GM12878 (cell line): Measurements from ENCODE around the gene CYP2A6. TPM values are rescaled to one million over a fixed set of nuclear protein-coding genes. Genes with fewer than 3 reads are reported as not detected.

Experiments used
- ATAC-seq: fragments of 200-7000 bp; cut with Tn5 transposase; 3 replicates; pipeline ENCODE4 v1.9.1; 2020; ENCODE audit warnings: mild to moderate bottlenecking, moderate library complexity
- BruUV-seq: library from RNA; stranded (reverse); fragments of 400-500 nt; replicated peaks from 2 replicates; lab custom pipeline; 2021; lab: Mats Ljungman, UMichigan
- CTCF ChIA-PET: fragments of 300-600 bp; sonication (Branson Sonifier 250); formaldehyde crosslinking; extraction: SDS; loops from one replicate; lab custom pipeline; 2021; ENCODE audit warnings: inconsistent platforms; lab: Yijun Ruan, JAX
- POLR2A ChIA-PET: fragments of 350-600 bp; formaldehyde crosslinking; extraction: SDS; loops from one replicate; lab custom pipeline; 2021; ENCODE audit warnings: inconsistent platforms; lab: Charles Lee
- RAD21 ChIA-PET: fragments of 300-600 bp; sonication (Branson Sonifier 250); formaldehyde crosslinking; loops from one replicate; lab custom pipeline; 2023; ENCODE audit warnings: antibody characterized with exemption; ENCODE audit not compliant: unreplicated experiment; lab: Charles Lee
- SMC1A ChIA-PET: fragments of 300-600 bp; sonication (Branson Sonifier 250); formaldehyde crosslinking; loops from one replicate; lab custom pipeline; 2023; ENCODE audit not compliant: unreplicated experiment, uncharacterized antibody; lab: Charles Lee
- DNase-seq: peaks from one replicate; pipeline ENCODE4 v3.0.0-alpha.2; 2011; ENCODE audit warnings: low read depth, low spot score
- FAIRE-seq: peaks from 3 replicates; lab custom pipeline; 2011; peaks lifted over from hg19 to GRCh38; lab: Jason Lieb, UNC
- H2AFZ ChIP-seq: 2 replicates; pipeline ENCODE4 v1.6.0; 2011; ENCODE audit warnings: low read depth, low read length, control low read depth; ENCODE audit not compliant: control insufficient read depth
- H3K27ac ChIP-seq: 2 replicates; pipeline ENCODE4 v1.5.1; 2011; ENCODE audit warnings: control low read depth; ENCODE audit not compliant: control insufficient read depth, insufficient read depth
- H3K27me3 ChIP-seq, 2 experiments: replicated peaks in 1 of 2; 2 replicates each; pipeline versions ENCODE4 v1.6.0 to v1.6.1; 2011; ENCODE audit warnings: low read length in 1 of 2; ENCODE audit not compliant: control insufficient read depth in 2 of 2, insufficient read depth in 2 of 2
- H3K36me3 ChIP-seq, 2 experiments: 2 replicates each; pipeline ENCODE4 v1.5.1; 2011; ENCODE audit warnings: low read length in 1 of 2; ENCODE audit not compliant: control insufficient read depth in 2 of 2, insufficient read depth in 2 of 2
- H3K4me1 ChIP-seq: 2 replicates; pipeline ENCODE4 v1.6.1; 2011; ENCODE audit warnings: mild to moderate bottlenecking, low read length, moderate library complexity, mixed read lengths; ENCODE audit not compliant: control insufficient read depth, insufficient read depth
- H3K4me2 ChIP-seq: 2 replicates; pipeline ENCODE4 v1.6.0; 2011; ENCODE audit warnings: control low read depth; ENCODE audit not compliant: control insufficient read depth, insufficient read depth
- H3K4me3 ChIP-seq: fragments of 200-600 bp; sonication (generic); 2 replicates; pipeline ENCODE4 v1.5.1; 2016
- H3K79me2 ChIP-seq: 2 replicates; pipeline ENCODE4 v1.6.0; 2011; ENCODE audit warnings: low read length; ENCODE audit not compliant: control insufficient read depth, insufficient read depth
- H3K9ac ChIP-seq: 2 replicates; pipeline ENCODE4 v1.8.0; 2011; ENCODE audit warnings: low read length, control low read depth, mixed read lengths; ENCODE audit not compliant: control insufficient read depth, insufficient read depth
- H3K9me3 ChIP-seq: replicated peaks from 3 replicates; pipeline ENCODE4 v1.5.1; 2011; ENCODE audit warnings: mild to moderate bottlenecking, low read length; ENCODE audit not compliant: control insufficient read depth, insufficient read depth
- H4K20me1 ChIP-seq: 2 replicates; pipeline ENCODE4 v1.6.0; 2011; ENCODE audit not compliant: control insufficient read depth, insufficient read depth
- HDGF ChIP-seq: fragments of 450-650 bp; IDR thresholded peaks from 2 replicates; pipeline ENCODE4 v1.6.1; 2016; ENCODE audit warnings: antibody characterized with exemption
- IKZF1 ChIP-seq: fragments of 450-650 bp; conservative IDR thresholded peaks from 2 replicates; pipeline ENCODE4 v1.6.1; 2017; ENCODE audit warnings: antibody characterized with exemption, mild to moderate bottlenecking
- LARP7 ChIP-seq: fragments of 450-650 bp; IDR thresholded peaks from 2 replicates; pipeline ENCODE4 v1.6.1; 2017; ENCODE audit warnings: mild to moderate bottlenecking
- MYC ChIP-seq: IDR thresholded peaks from 2 replicates; pipeline ENCODE4 v1.6.1; 2011; ENCODE audit warnings: mild to moderate bottlenecking, low read length, moderate library complexity, inconsistent platforms; ENCODE audit not compliant: insufficient read depth, insufficient replicate concordance, insufficient read length, severe bottlenecking
- NRF1 ChIP-seq: conservative IDR thresholded peaks from 2 replicates; pipeline ENCODE4 v1.6.1; 2011; ENCODE audit warnings: mild to moderate bottlenecking, low read depth, low read length, improper control_type of control experiment
- POLR2A ChIP-seq: IDR thresholded peaks from 2 replicates; pipeline ENCODE4 v1.6.1; 2011; ENCODE audit warnings: low read depth, mild to moderate bottlenecking, low read length
- RUNX3 ChIP-seq: IDR thresholded peaks from 2 replicates; pipeline ENCODE4 v1.6.1; 2012; ENCODE audit warnings: low read length, inconsistent platforms
- SPI1 ChIP-seq: IDR thresholded peaks from 2 replicates; pipeline ENCODE4 v1.6.1; 2011; ENCODE audit warnings: low read depth, mild to moderate bottlenecking, low read length, moderate library complexity, borderline replicate concordance; ENCODE audit not compliant: insufficient read depth
- ZNF274 ChIP-seq: IDR thresholded peaks from one replicate; pipeline ENCODE4 v1.8.0; 2011; ENCODE audit not compliant: insufficient read length, insufficient read depth
- WGBS: methylation state at CpG from one replicate; pipeline ENCODE4 v1.1.6; 2016; ENCODE audit warnings: low lambda C conversion rate; ENCODE audit not compliant: insufficient replicate concordance, insufficient coverage; ENCODE audit errors: missing lambda C conversion rate; 5-methylcytosine and 5-hydroxymethylcytosine counted together
- in situ Hi-C: fragments of 300-500 bp; cut with MboI; formaldehyde crosslinking; loops from 9 replicates; pipeline ENCODE4 v1.14.3; 2018; ENCODE audit warnings: mixed read lengths
- intact Hi-C: fragments of 100-400 bp; cut with micrococcal nuclease; formaldehyde crosslinking; loops from one replicate; pipeline ENCODE4 v1.14.2; 2022; ENCODE audit not compliant: unreplicated experiment
- polyA plus RNA-seq, 11 experiments: library from polyadenylated mRNA; depleted of rRNA in 4 of 11; unstranded in 6 of 11; stranded (reverse) in 5 of 11; fragments of >200 nt; fragmentation: Nextera tagmentation in 4 of 11; fragmentation: Illumina TruSeq in 1 of 11; extraction: Ambion mirVana in 4 of 11; extraction: Trizol in 1 of 11; gene quantifications; 1 replicate in 1 of 11; 2 replicates in 10 of 11; pipeline versions ENCODE4 v1.2.1 to v1.2.3, GENCODE V29; 2011 to 2016; ENCODE audit warnings: inconsistent platforms in 2 of 11, missing spikeins in 2 of 11, low read depth in 1 of 11
- total RNA-seq, 4 experiments: library from RNA; depleted of rRNA in 3 of 4; stranded (reverse); fragments of >200 nt in 3 of 4; fragmentation: Illumina TruSeq in 1 of 4; extraction: Trizol in 1 of 4; gene quantifications; 2 replicates each; pipeline versions ENCODE4 v1.2.1 to v1.2.3, GENCODE V29; 2013 to 2021
- TF ChIP-seq, protein P1 (sequence below), 3 experiments: IDR thresholded peaks in 2 of 3; conservative IDR thresholded peaks in 1 of 3; 2 replicates each; pipeline ENCODE4 v1.5.1; 2011; ENCODE audit warnings: low read depth in 3 of 3, low read length in 3 of 3, mild to moderate bottlenecking in 3 of 3, control low read depth in 2 of 3, moderate library complexity in 2 of 3, inconsistent platforms in 1 of 3, mixed read lengths in 1 of 3; ENCODE audit not compliant: control insufficient read depth in 2 of 3, insufficient read depth in 1 of 3; ENCODE audit errors: extremely low read depth in 1 of 3
- TF ChIP-seq, protein P2 (sequence below): IDR thresholded peaks from 2 replicates; pipeline ENCODE4 v1.6.1; 2012; ENCODE audit warnings: low read depth, low read length, improper control_type of control experiment
- TF ChIP-seq, protein P3 (sequence below): fragments of 450-650 bp; IDR thresholded peaks from 2 replicates; pipeline ENCODE4 v1.6.1; 2018; ENCODE audit warnings: borderline replicate concordance, mild to moderate bottlenecking; ENCODE audit not compliant: partially characterized antibody
- TF ChIP-seq, protein P4 (sequence below): fragments of 450-650 bp; IDR thresholded peaks from 2 replicates; pipeline ENCODE4 v1.6.1; 2017; ENCODE audit warnings: mild to moderate bottlenecking, moderate library complexity

Gene CYP2A6
- total and polyA plus RNA-seq, 10 of the 15 experiments (the other 5 are each of a cell fraction or from before 2014, with no cell fraction given), result 0.97 TPM; not detected in 9

DNA sequence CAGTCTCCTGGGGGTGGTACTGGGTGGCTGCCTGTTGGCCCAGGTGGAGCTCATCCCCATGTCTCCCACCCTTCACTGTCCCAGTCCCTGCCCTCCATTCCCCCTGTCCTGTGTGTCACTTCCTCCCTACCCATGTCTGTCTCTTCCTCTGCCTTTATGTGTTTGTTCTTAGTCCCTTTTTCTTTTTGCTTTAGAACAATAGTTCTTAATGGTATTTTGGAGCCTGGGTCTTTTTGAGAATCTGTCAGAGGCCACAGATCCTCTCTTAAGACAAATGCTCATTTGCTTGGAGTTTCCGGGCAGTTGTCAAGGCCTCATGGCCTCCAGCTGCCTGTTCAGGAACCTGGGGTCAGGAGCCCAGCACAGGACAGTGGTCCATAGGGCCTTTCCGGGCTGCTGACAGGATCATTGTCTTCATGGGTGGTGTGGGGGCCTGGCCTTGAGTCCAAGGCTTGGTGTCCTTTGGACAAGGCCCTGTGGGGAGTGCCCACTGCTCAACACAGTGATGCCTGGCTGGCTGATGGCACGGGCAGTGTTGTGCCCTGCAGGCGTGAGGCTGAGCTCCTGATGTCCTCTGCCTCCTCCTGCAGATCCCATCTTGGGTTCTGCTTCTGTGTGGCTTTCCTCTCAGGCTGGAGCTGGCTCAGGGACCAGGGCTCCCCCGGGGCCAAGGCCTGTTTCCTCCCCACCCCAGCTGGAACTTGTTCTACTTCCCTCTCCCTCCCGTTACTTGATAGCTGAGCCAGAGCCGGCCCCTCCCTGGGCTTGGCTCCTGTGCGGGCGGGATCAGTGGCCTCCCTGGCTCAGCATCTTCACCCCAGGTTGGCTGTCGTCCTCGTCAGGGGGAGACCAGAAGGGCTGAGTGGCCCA, 47.7 kb downstream of the CYP2A6 start:
- Histone ChIP-seq H3K9ac (peak overlapping the region; percentile 67), H2AFZ (no peak overlapping the region), H3K36me3 (peaks cover 11 to 17% of the 10 kb centered on the region in 2 experiments; a peak in 3 of 4 replicates), H3K79me2 (peaks cover 64% of the 10 kb centered on the region), H3K4me1 (peaks cover 57% of the 10 kb centered on the region), H3K27ac (peak overlapping the region; percentile 84), H3K27me3 (no peaks in the 10 kb centered on the region), H3K9me3 (no peaks in the 10 kb centered on the region), H4K20me1 (peaks cover 19% of the 10 kb centered on the region)
- SMC1A ChIA-PET, result interaction anchor here (1.0 to 3.6 kb wide), 4 partner anchors 24 to 85 kb away, joined by 3 to 18 read pairs (median 4); partner anchors contain the start of genes ITPKC and RAB4B
- no peak for DNase-seq
- intact Hi-C loops (no loop called here), in situ Hi-C loops (no loop called here)
- POLR2A ChIA-PET, result interaction anchor here (0.9 to 2.7 kb wide), 4 partner anchors 8 to 50 kb away, joined by 3 to 23 read pairs (median 11); partner anchors contain the start of gene RAB4B
- BruUV-seq, result no TSS peak
- no peak for ATAC-seq
- CTCF ChIA-PET, result interaction anchor here (0.5 to 1.9 kb wide), 6 partner anchors 25 to 139 kb away, joined by 3 to 7 read pairs (median 4); no protein-coding TSS in a partner anchor
- 36% methylated on average over 11 of the region's 11 CpGs for WGBS
- FAIRE-seq, result no peak
- RAD21 ChIA-PET, result interaction anchor here (0.6 to 3.2 kb wide), 8 partner anchors 24 to 519 kb away, joined by 3 to 18 read pairs (median 4); partner anchors contain the start of genes ACTMAP, NUMBL, RAB4B and SNRPA
- TF ChIP-seq, protein P1, sequence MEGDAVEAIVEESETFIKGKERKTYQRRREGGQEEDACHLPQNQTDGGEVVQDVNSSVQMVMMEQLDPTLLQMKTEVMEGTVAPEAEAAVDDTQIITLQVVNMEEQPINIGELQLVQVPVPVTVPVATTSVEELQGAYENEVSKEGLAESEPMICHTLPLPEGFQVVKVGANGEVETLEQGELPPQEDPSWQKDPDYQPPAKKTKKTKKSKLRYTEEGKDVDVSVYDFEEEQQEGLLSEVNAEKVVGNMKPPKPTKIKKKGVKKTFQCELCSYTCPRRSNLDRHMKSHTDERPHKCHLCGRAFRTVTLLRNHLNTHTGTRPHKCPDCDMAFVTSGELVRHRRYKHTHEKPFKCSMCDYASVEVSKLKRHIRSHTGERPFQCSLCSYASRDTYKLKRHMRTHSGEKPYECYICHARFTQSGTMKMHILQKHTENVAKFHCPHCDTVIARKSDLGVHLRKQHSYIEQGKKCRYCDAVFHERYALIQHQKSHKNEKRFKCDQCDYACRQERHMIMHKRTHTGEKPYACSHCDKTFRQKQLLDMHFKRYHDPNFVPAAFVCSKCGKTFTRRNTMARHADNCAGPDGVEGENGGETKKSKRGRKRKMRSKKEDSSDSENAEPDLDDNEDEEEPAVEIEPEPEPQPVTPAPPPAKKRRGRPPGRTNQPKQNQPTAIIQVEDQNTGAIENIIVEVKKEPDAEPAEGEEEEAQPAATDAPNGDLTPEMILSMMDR (IDR thresholded peaks at IDR 0.05 in 2 of 3, conservative IDR thresholded peaks at IDR 0.05 in 1 of 3; ENCODE audit: control insufficient read depth in 2 of 3, extremely low read depth in 1 of 3, insufficient read depth in 1 of 3, low read depth in 3 of 3, low read length in 3 of 3), result no peak
- TF ChIP-seq, protein P2, sequence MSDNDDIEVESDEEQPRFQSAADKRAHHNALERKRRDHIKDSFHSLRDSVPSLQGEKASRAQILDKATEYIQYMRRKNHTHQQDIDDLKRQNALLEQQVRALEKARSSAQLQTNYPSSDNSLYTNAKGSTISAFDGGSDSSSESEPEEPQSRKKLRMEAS, result no peak
- TF ChIP-seq ZNF274 (no peak), MYC (no peak), LARP7 (no peak), SPI1 (peak; percentile 62), POLR2A (peak; percentile 26; the same call in 1 of the 2 replicates), HDGF (peak; percentile 28; the same call in 1 of the 2 replicates), RUNX3 (no peak), IKZF1 (0 out of 2 replicates have a peak, but pooled peaks have one; percentile 1), NRF1 (no peak)
- TF ChIP-seq, protein P3, sequence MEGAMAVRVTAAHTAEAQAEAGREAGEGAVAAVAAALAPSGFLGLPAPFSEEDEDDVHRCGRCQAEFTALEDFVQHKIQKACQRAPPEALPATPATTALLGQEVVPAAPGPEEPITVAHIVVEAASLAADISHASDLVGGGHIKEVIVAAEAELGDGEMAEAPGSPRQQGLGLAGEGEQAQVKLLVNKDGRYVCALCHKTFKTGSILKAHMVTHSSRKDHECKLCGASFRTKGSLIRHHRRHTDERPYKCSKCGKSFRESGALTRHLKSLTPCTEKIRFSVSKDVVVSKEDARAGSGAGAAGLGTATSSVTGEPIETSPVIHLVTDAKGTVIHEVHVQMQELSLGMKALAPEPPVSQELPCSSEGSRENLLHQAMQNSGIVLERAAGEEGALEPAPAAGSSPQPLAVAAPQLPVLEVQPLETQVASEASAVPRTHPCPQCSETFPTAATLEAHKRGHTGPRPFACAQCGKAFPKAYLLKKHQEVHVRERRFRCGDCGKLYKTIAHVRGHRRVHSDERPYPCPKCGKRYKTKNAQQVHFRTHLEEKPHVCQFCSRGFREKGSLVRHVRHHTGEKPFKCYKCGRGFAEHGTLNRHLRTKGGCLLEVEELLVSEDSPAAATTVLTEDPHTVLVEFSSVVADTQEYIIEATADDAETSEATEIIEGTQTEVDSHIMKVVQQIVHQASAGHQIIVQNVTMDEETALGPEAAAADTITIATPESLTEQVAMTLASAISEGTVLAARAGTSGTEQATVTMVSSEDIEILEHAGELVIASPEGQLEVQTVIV, result no peak
- TF ChIP-seq, protein P4, sequence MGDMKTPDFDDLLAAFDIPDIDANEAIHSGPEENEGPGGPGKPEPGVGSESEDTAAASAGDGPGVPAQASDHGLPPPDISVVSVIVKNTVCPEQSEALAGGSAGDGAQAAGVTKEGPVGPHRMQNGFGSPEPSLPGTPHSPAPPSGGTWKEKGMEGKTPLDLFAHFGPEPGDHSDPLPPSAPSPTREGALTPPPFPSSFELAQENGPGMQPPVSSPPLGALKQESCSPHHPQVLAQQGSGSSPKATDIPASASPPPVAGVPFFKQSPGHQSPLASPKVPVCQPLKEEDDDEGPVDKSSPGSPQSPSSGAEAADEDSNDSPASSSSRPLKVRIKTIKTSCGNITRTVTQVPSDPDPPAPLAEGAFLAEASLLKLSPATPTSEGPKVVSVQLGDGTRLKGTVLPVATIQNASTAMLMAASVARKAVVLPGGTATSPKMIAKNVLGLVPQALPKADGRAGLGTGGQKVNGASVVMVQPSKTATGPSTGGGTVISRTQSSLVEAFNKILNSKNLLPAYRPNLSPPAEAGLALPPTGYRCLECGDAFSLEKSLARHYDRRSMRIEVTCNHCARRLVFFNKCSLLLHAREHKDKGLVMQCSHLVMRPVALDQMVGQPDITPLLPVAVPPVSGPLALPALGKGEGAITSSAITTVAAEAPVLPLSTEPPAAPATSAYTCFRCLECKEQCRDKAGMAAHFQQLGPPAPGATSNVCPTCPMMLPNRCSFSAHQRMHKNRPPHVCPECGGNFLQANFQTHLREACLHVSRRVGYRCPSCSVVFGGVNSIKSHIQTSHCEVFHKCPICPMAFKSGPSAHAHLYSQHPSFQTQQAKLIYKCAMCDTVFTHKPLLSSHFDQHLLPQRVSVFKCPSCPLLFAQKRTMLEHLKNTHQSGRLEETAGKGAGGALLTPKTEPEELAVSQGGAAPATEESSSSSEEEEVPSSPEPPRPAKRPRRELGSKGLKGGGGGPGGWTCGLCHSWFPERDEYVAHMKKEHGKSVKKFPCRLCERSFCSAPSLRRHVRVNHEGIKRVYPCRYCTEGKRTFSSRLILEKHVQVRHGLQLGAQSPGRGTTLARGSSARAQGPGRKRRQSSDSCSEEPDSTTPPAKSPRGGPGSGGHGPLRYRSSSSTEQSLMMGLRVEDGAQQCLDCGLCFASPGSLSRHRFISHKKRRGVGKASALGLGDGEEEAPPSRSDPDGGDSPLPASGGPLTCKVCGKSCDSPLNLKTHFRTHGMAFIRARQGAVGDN, result no peak
- TF ChIP-seq, all 136 proteins: peak for 4
- Histone ChIP-seq H3K4me3 (peak overlapping the region; percentile 62), H3K4me2 (peak overlapping the region; percentile 91)
